Measurements from ENCODE around the gene SHLD1. TPM values are rescaled to one million over a fixed set of nuclear protein-coding genes. Genes with fewer than 3 reads are reported as not detected.
A peak's percentile ranks its signal among the peaks of the same experiment; 100 is the strongest.

SHLD1 gene
- total and polyA plus RNA-seq, 2 donors (not counting 3 experiments of a cell fraction or from before 2014, with no cell fraction given), result 4.7 to 6.3 TPM

DNA sequence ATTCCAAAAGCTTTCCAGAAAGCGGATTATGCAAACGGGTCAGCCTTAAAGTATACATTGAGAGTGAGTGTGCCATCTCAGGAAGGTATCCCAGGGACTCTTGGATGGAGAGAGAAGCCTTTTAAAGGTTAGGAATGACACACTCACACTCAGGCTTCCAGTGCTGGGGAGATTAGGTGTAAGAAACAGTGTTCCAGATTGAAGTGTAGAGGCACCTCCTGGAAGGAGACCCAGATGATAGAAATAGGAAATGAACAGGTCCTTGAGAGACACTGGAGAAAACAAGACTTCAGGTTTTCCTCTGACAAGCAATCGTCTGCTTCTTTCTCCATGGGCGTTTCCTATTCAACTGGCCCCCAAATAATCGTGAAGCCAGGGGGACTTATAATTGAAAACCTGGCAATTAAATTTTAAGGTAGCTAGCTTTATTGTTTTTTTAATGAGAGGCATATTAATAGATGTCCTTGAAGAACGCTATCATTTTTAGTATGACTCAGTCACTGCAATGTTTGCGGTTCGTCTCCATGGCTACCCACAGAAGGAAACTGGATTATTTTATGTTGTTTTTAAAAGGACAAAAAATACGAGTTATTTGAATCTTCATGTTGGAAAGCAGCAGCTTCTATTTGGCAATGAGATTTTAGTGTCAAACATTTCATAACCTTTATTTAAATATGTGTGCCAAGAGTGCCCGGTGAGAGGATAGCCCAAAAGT is 114.8 kb downstream of the SHLD1 start:
- H3K27me3 ChIP-seq (ENCODE audit: control insufficient read depth in 2 of 2, insufficient read depth in 2 of 2, low read length in 2 of 2), result no peaks in the 10 kb centered on the region
- POLR2A ChIA-PET, result interaction anchor here (0.6 kb wide), 1 partner anchor 204 kb away, joined by 5 read pairs; no protein-coding TSS in a partner anchor
- peak overlapping the region; percentile 56 for H3K4me2 ChIP-seq (ENCODE audit: insufficient read depth, low read length)
- no peaks in the 10 kb centered on the region for H3K79me2 ChIP-seq (ENCODE audit: control insufficient read depth, insufficient read depth, low read length)
- no peaks in the 10 kb centered on the region for H3K9me1 ChIP-seq (replicated peaks; ENCODE audit: control insufficient read depth, extremely low read depth, insufficient read depth, low read length)
- no peaks in the 10 kb centered on the region for H3K36me3 ChIP-seq (ENCODE audit: control insufficient read depth in 2 of 2, extremely low read depth in 1 of 2, insufficient read depth in 2 of 2, low read length in 2 of 2)
- H3K9ac ChIP-seq (replicated peaks; ENCODE audit: extremely low read depth, insufficient read depth, low read length), result no peak overlapping the region
- BruUV-seq (replicated peaks), result no TSS peak
- TF ChIP-seq FOS (IDR thresholded peaks at IDR 0.05; ENCODE audit: borderline replicate concordance, insufficient read depth, low read length) (peak; percentile 70), POLR2AphosphoS5 (IDR thresholded peaks at IDR 0.05; ENCODE audit: insufficient read depth, low read depth, low read length) (no peak), JUN (IDR thresholded peaks at IDR 0.05; ENCODE audit: borderline replicate concordance, insufficient read depth, insufficient read length, low read depth) (peak; percentile 74)
- H3K4me3 ChIP-seq (replicated peaks in 1 of 3; ENCODE audit: insufficient read depth in 1 of 3, low read depth in 1 of 3, low read length in 3 of 3), result no peak overlapping the region
- H2AFZ ChIP-seq (ENCODE audit: low read depth, low read length), result no peak overlapping the region
- FAIRE-seq (peak; percentile 48), DNase-seq (ENCODE audit: low read depth, low spot score) (peak; percentile 76)
- no peaks in the 10 kb centered on the region for H3K9me3 ChIP-seq (replicated peaks; ENCODE audit: control insufficient read depth, insufficient read depth, low read length)
- intact Hi-C loops (cut with micrococcal nuclease), result no loop called here
- dilution Hi-C loops (cut with MboI; ENCODE audit: extremely low pct_ligation_motif_present, low sequenced_read_pairs), result no loop called here
- H4K20me1 ChIP-seq (replicated peaks; ENCODE audit: control insufficient read depth, extremely low read depth, insufficient read depth, low read length), result no peaks in the 10 kb centered on the region
- CTCF ChIA-PET, result interaction anchor here (1.2 to 2.1 kb wide), 3 partner anchors 19 to 335 kb away, joined by 3 to 5 read pairs (median 3); no protein-coding TSS in a partner anchor
- H3K27ac ChIP-seq (ENCODE audit: insufficient read depth, low read depth, low read length), result peak overlapping the region; percentile 32
- peaks cover 34% of the 10 kb centered on the region for H3K4me1 ChIP-seq (ENCODE audit: control insufficient read depth, extremely low read depth, insufficient read depth, low read length)

DNA sequence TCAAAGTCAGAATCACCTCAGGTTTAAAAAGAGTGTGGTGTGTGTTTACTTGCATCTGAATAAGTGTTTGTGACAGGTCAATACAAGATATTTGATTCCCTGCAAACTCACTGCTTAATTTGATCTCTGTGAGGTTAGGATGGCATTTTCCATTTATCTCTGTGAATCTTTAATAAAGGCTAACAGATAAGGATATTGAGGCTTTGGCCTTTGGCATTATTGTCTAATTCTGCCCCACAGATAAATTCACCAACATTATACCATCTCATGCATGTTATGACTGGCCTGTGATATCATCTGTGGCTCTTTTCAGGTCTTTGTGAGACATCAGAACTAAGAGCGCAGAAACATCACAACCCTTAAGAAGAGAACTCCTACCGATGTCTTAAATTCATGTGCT is 115.4 kb downstream of the SHLD1 start:
- no peak overlapping the region for H3K4me3 ChIP-seq (replicated peaks in 1 of 3; ENCODE audit: insufficient read depth in 1 of 3, low read depth in 1 of 3, low read length in 3 of 3)
- no peaks in the 10 kb centered on the region for H3K36me3 ChIP-seq (ENCODE audit: control insufficient read depth in 2 of 2, extremely low read depth in 1 of 2, insufficient read depth in 2 of 2, low read length in 2 of 2)
- no peaks in the 10 kb centered on the region for H3K27me3 ChIP-seq (ENCODE audit: control insufficient read depth in 2 of 2, insufficient read depth in 2 of 2, low read length in 2 of 2)
- H3K27ac ChIP-seq (ENCODE audit: insufficient read depth, low read depth, low read length), result no peak overlapping the region
- POLR2A ChIA-PET, result interaction anchor here (0.6 kb wide), 1 partner anchor 204 kb away, joined by 5 read pairs; no protein-coding TSS in a partner anchor
- dilution Hi-C loops (cut with MboI; ENCODE audit: extremely low pct_ligation_motif_present, low sequenced_read_pairs) (no loop called here), intact Hi-C loops (cut with micrococcal nuclease) (no loop called here)
- BruUV-seq (replicated peaks), result no TSS peak
- H2AFZ ChIP-seq (ENCODE audit: low read depth, low read length), result no peak overlapping the region
- H4K20me1 ChIP-seq (replicated peaks; ENCODE audit: control insufficient read depth, extremely low read depth, insufficient read depth, low read length), result no peaks in the 10 kb centered on the region
- H3K9me1 ChIP-seq (replicated peaks; ENCODE audit: control insufficient read depth, extremely low read depth, insufficient read depth, low read length), result no peaks in the 10 kb centered on the region
- H3K4me1 ChIP-seq (ENCODE audit: control insufficient read depth, extremely low read depth, insufficient read depth, low read length), result peaks cover 34% of the 10 kb centered on the region
- peak overlapping the region; percentile 56 for H3K4me2 ChIP-seq (ENCODE audit: insufficient read depth, low read length)
- DNase-seq (ENCODE audit: low read depth, low spot score) (no peak), FAIRE-seq (no peak)
- no peaks in the 10 kb centered on the region for H3K9me3 ChIP-seq (replicated peaks; ENCODE audit: control insufficient read depth, insufficient read depth, low read length)
- CTCF ChIA-PET, result interaction anchor here (1.2 kb wide), 1 partner anchor 49 kb away, joined by 3 read pairs; no protein-coding TSS in a partner anchor
- no peaks in the 10 kb centered on the region for H3K79me2 ChIP-seq (ENCODE audit: control insufficient read depth, insufficient read depth, low read length)
- TF ChIP-seq, protein P1, sequence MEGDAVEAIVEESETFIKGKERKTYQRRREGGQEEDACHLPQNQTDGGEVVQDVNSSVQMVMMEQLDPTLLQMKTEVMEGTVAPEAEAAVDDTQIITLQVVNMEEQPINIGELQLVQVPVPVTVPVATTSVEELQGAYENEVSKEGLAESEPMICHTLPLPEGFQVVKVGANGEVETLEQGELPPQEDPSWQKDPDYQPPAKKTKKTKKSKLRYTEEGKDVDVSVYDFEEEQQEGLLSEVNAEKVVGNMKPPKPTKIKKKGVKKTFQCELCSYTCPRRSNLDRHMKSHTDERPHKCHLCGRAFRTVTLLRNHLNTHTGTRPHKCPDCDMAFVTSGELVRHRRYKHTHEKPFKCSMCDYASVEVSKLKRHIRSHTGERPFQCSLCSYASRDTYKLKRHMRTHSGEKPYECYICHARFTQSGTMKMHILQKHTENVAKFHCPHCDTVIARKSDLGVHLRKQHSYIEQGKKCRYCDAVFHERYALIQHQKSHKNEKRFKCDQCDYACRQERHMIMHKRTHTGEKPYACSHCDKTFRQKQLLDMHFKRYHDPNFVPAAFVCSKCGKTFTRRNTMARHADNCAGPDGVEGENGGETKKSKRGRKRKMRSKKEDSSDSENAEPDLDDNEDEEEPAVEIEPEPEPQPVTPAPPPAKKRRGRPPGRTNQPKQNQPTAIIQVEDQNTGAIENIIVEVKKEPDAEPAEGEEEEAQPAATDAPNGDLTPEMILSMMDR (IDR thresholded peaks at IDR 0.05; ENCODE audit: extremely low read depth in 1 of 2, insufficient read depth in 1 of 2, low read depth in 1 of 2, low read length in 2 of 2), result no peak
- no peak for TF ChIP-seq GATA2 (IDR thresholded peaks at IDR 0.05; ENCODE audit: insufficient read depth, insufficient read length, low read depth, low read length)
- H3K9ac ChIP-seq (replicated peaks; ENCODE audit: extremely low read depth, insufficient read depth, low read length), result no peak overlapping the region
